ENCODE measurements around the gene GPANK1.

GRCh38 chr6:31680226-31681134 is 15.7 kb upstream of the GPANK1 start, which contains the start of gene LY6G5C:
- TF ChIP-seq ZSCAN18 (tag by site-specific recombination; IDR thresholded peaks at IDR 0.05) = no peak
- TF ChIP-seq ZNF549 (tag by site-specific recombination; IDR thresholded peaks at IDR 0.05) = no peak
- no peak for TF ChIP-seq YY1 (tag by site-specific recombination; IDR thresholded peaks at IDR 0.05)
- TF ChIP-seq ATF2 (tag by site-specific recombination; IDR thresholded peaks at IDR 0.05; ENCODE audit: low read depth) = no peak
- TF ChIP-seq ZNF324 (tag by site-specific recombination; IDR thresholded peaks at IDR 0.05) = 0 out of 2 replicates have a peak, but pooled peaks have one; percentile 25
- no peak for TF ChIP-seq SETDB1 (IDR thresholded peaks at IDR 0.05; ENCODE audit: insufficient read length, low read length)
- no peak for TF ChIP-seq TCF7L2 (IDR thresholded peaks at IDR 0.05; ENCODE audit: borderline replicate concordance, low read depth, low read length)
- peak; percentile 68; the same call in 1 of the 2 replicates for TF ChIP-seq CTCF (tag by site-specific recombination; IDR thresholded peaks at IDR 0.05)
- TF ChIP-seq ZNF423 (tag by site-specific recombination; IDR thresholded peaks at IDR 0.05) = no peak

Measured in HEK293 (cell line).